Parathyroid adenoma (tissue), 2 donors: ENCODE results near the gene MTCH2.

Experiments
- H2AFZ ChIP-seq: fragments of 300-600 bp; sonication (generic); one replicate; pipeline ENCODE4 v1.7.0; 2017; ENCODE audit warnings: antibody characterized with exemption, mild to moderate bottlenecking
- H3K27ac ChIP-seq: fragments of 300-600 bp; sonication (generic); one replicate; pipeline ENCODE4 v1.7.0; 2017
- H3K27me3 ChIP-seq: fragments of 300-600 bp; sonication (generic); one replicate; pipeline ENCODE4 v1.7.0; 2017; ENCODE audit warnings: low read length; ENCODE audit not compliant: control insufficient read depth, insufficient read depth
- H3K36me3 ChIP-seq: fragments of 300-600 bp; sonication (generic); one replicate; pipeline ENCODE4 v1.7.0; 2017; ENCODE audit warnings: low read length; ENCODE audit not compliant: control insufficient read depth, insufficient read depth
- H3K4me1 ChIP-seq: fragments of 300-600 bp; sonication (generic); one replicate; pipeline ENCODE4 v1.7.0; 2017; ENCODE audit warnings: control low read depth
- H3K4me2 ChIP-seq: fragments of 300-600 bp; sonication (generic); one replicate; pipeline ENCODE4 v1.7.0; 2017; ENCODE audit warnings: low read length
- H3K4me3 ChIP-seq: fragments of 300-600 bp; sonication (generic); one replicate; pipeline ENCODE4 v1.7.0; 2017; ENCODE audit warnings: low read depth, low read length
- H3K79me2 ChIP-seq: fragments of 300-600 bp; sonication (generic); one replicate; pipeline ENCODE4 v1.7.0; 2017; ENCODE audit warnings: control low read depth
- H3K9ac ChIP-seq: fragments of 300-600 bp; sonication (generic); one replicate; pipeline ENCODE4 v1.7.0; 2017; ENCODE audit warnings: mild to moderate bottlenecking
- H3K9me3 ChIP-seq: fragments of 300-600 bp; sonication (generic); one replicate; pipeline ENCODE4 v1.7.0; 2017; ENCODE audit warnings: low read length; ENCODE audit not compliant: control insufficient read depth
- CTCF ChIP-seq: fragments of 300-600 bp; sonication (generic); IDR thresholded peaks from one replicate; pipeline ENCODE4 v1.7.0; 2017; ENCODE audit warnings: antibody characterized with exemption, mild to moderate bottlenecking
- donor health status: primary hyperparathyroidism.

MTCH2 gene

GRCh38 chr11:47593934-47594855 lies 48.2 kb downstream of the MTCH2 start, which contains the start of gene C1QTNF4:
Gene C1QTNF4 (minus strand): TSS chr11:47594411. CDS start chr11:47590810, 3,601 bp downstream.
- no peaks in the 10 kb centered on the region for H3K9me3 ChIP-seq
- H3K27ac ChIP-seq = peak within 1 kb of the TSS; percentile 51
- no peaks in the 10 kb centered on the region for H3K36me3 ChIP-seq
- H3K4me2 ChIP-seq = peak within 1 kb of the TSS; percentile 72
- peak within 1 kb of the TSS; percentile 34 for H3K4me3 ChIP-seq
- H3K9ac ChIP-seq = no peak within 1 kb of the TSS
- H3K4me1 ChIP-seq = peaks cover 4% of the 10 kb centered on the region
- peak within 1 kb of the TSS; percentile 50 for H2AFZ ChIP-seq
- no peak for TF ChIP-seq CTCF
- no peaks in the 10 kb centered on the region for H3K27me3 ChIP-seq
- no peaks in the 10 kb centered on the region for H3K79me2 ChIP-seq

- H3K4me2 ChIP-seq = peak overlapping the region; percentile 72
- H3K36me3 ChIP-seq = no peaks in the 10 kb centered on the region
- H3K9me3 ChIP-seq = no peaks in the 10 kb centered on the region
- no peak overlapping the region for H3K9ac ChIP-seq
- H3K4me3 ChIP-seq = peak overlapping the region; percentile 34
- H3K27ac ChIP-seq = peak overlapping the region; percentile 51
- peak overlapping the region; percentile 50 for H2AFZ ChIP-seq
- H3K27me3 ChIP-seq = no peaks in the 10 kb centered on the region
- no peak for TF ChIP-seq CTCF
- H3K4me1 ChIP-seq = peaks cover 4% of the 10 kb centered on the region
- H3K79me2 ChIP-seq = no peaks in the 10 kb centered on the region
These were observed 48.8 kb downstream of the MTCH2 start for GRCh38 chr11:47593492-47593933.

- no peak overlapping the region for H3K4me3 ChIP-seq
- no peak overlapping the region for H3K4me2 ChIP-seq
- H3K36me3 ChIP-seq = no peaks in the 10 kb centered on the region
- H3K27me3 ChIP-seq = no peaks in the 10 kb centered on the region
- no peaks in the 10 kb centered on the region for H3K9me3 ChIP-seq
- no peak for TF ChIP-seq CTCF
- no peaks in the 10 kb centered on the region for H3K79me2 ChIP-seq
- H3K27ac ChIP-seq = no peak overlapping the region
- no peak overlapping the region for H3K9ac ChIP-seq
- no peak overlapping the region for H2AFZ ChIP-seq
- H3K4me1 ChIP-seq = peaks cover 4% of the 10 kb centered on the region
These were observed 49.4 kb downstream of the MTCH2 start for GRCh38 chr11:47592970-47593369.

GRCh38 chr11:47592251-47592650 lies 50.1 kb downstream of the MTCH2 start:
- no peaks in the 10 kb centered on the region for H3K79me2 ChIP-seq
- TF ChIP-seq CTCF = no peak
- H3K36me3 ChIP-seq = no peaks in the 10 kb centered on the region
- no peaks in the 10 kb centered on the region for H3K9me3 ChIP-seq
- no peak overlapping the region for H3K27ac ChIP-seq
- H3K4me1 ChIP-seq = peaks cover 4% of the 10 kb centered on the region
- H3K4me2 ChIP-seq = no peak overlapping the region
- no peaks in the 10 kb centered on the region for H3K27me3 ChIP-seq
- no peak overlapping the region for H3K4me3 ChIP-seq
- H3K9ac ChIP-seq = no peak overlapping the region
- no peak overlapping the region for H2AFZ ChIP-seq
